HG03378 (cell line): Measurements from ENCODE around the gene VAMP7.
"Not testable (repeated sequence)": the region's sequence is repeated elsewhere in the genome, so short reads cannot be mapped to it uniquely, and the experiment has no call there.

Experiments used
- ATAC-seq: cut with Tn5 transposase; IDR thresholded peaks from one replicate; pipeline ENCODE4 v1.9.1; 2021; ENCODE audit warnings: mild to moderate bottlenecking, moderate library complexity; ENCODE audit not compliant: unreplicated experiment

VAMP7 gene

GRCh38 chrX:155881158-155881993 is at the start of gene VAMP7:
Gene VAMP7, plus strand, starts transcription at chrX:155881345. Its CDS starts 8,122 bp downstream, at chrX:155889467.
- ATAC-seq = peak; percentile 90

GRCh38 chrX:155841232-155841631 is 39.9 kb upstream of the VAMP7 start:
- no peak for ATAC-seq

- not testable (repeated sequence) for ATAC-seq
These were observed 29.4 kb upstream of the VAMP7 start for GRCh38 chrX:155851786-155852185.

- ATAC-seq = no peak
These were observed 23.6 kb upstream of the VAMP7 start for GRCh38 chrX:155857561-155857960.

GRCh38 chrX:155864655-155865054 is 16.5 kb upstream of the VAMP7 start:
- ATAC-seq = no peak

GRCh38 chrX:155865193-155865592 is 16.0 kb upstream of the VAMP7 start:
- no peak for ATAC-seq

GRCh38 chrX:155867821-155868220 is 13.3 kb upstream of the VAMP7 start:
- no peak for ATAC-seq

- ATAC-seq = no peak
These were observed 10.2 kb upstream of the VAMP7 start for GRCh38 chrX:155870958-155871357.

GRCh38 chrX:155871934-155872333 is 9.2 kb upstream of the VAMP7 start:
- ATAC-seq = no peak

- ATAC-seq = no peak
These were observed 8.0 kb upstream of the VAMP7 start for GRCh38 chrX:155873188-155873587.

- ATAC-seq = no peak
These were observed 6.4 kb upstream of the VAMP7 start for GRCh38 chrX:155874571-155875244.

- no peak for ATAC-seq
These were observed 4.4 kb upstream of the VAMP7 start for GRCh38 chrX:155876704-155877103.

- ATAC-seq = no peak
These were observed 3.9 kb upstream of the VAMP7 start for GRCh38 chrX:155877288-155877687.

- ATAC-seq = no peak
These were observed 473 bp upstream of the VAMP7 start for GRCh38 chrX:155880586-155881157.

- no peak for ATAC-seq
These were observed 5.3 kb downstream of the VAMP7 start for GRCh38 chrX:155886409-155886808.

GRCh38 chrX:155888139-155888538 is 7.0 kb downstream of the VAMP7 start:
- ATAC-seq = no peak

GRCh38 chrX:155889328-155889727 is 8.2 kb downstream of the VAMP7 start:
- ATAC-seq = no peak

- ATAC-seq = no peak
These were observed 10.5 kb downstream of the VAMP7 start for GRCh38 chrX:155891446-155892210.

GRCh38 chrX:155893521-155893920 is 12.4 kb downstream of the VAMP7 start:
- ATAC-seq = no peak

GRCh38 chrX:155896512-155896911 is 15.4 kb downstream of the VAMP7 start:
- no peak for ATAC-seq

- no peak for ATAC-seq
These were observed 18.2 kb downstream of the VAMP7 start for GRCh38 chrX:155899366-155899765.
